GM23248 (cell line): ENCODE measurements around the gene SCN8A.

ENCODE experiments used
- EZH2 ChIP-seq: fragments of 200-600 bp; sonication (generic); IDR thresholded peaks from 2 replicates; pipeline ENCODE4 v1.6.1; 2018; ENCODE audit warnings: antibody characterized with exemption, mild to moderate bottlenecking; ENCODE audit not compliant: insufficient read depth, poor library complexity, severe bottlenecking
- EZH2phosphoT487 ChIP-seq: fragments of 200-600 bp; sonication (generic); IDR thresholded peaks from 2 replicates; pipeline ENCODE4 v1.6.1; 2018; ENCODE audit warnings: antibody characterized with exemption, moderate library complexity, mild to moderate bottlenecking, low read depth; ENCODE audit not compliant: insufficient read depth

GRCh38 chr12:51817027-51817953 is 226.3 kb downstream of the SCN8A start:
- TF ChIP-seq EZH2phosphoT487: no peak
- no peak for TF ChIP-seq EZH2
